CD8-positive, alpha-beta memory T cell (primary cell): ENCODE measurements around the gene SELENOV. TPM values are rescaled to one million over a fixed set of nuclear protein-coding genes. Genes with fewer than 3 reads are reported as not detected.

Experiments used
- CTCF ChIA-PET: fragments of 350-600 bp; sonication (Branson Sonifier 250); formaldehyde crosslinking; loops from one replicate; lab custom pipeline; 2021; ENCODE audit warnings: antibody characterized with exemption; lab: Charles Lee
- POLR2A ChIA-PET: fragments of 350-600 bp; sonication (Branson Sonifier 250); formaldehyde crosslinking; loops from one replicate; lab custom pipeline; 2021; ENCODE audit warnings: antibody characterized with exemption; lab: Charles Lee
- DNase-seq, 5 donors: peaks; one replicate each; pipeline versions ENCODE4 v3.0.0 to v3.0.0-alpha.2; 2020 to 2022; ENCODE audit warnings: mixed read lengths in 1 of 5
- H3K27ac ChIP-seq: one replicate; pipeline ENCODE4 v1.7.0; 2013; ENCODE audit warnings: low read depth, mild to moderate bottlenecking, low read length, moderate library complexity
- H3K27me3 ChIP-seq: 2 replicates; pipeline ENCODE4 v1.7.0; 2013; ENCODE audit warnings: low read length, mild to moderate bottlenecking; ENCODE audit not compliant: insufficient read depth, poor library complexity, severe bottlenecking
- H3K36me3 ChIP-seq: 2 replicates; pipeline ENCODE4 v1.7.0; 2013; ENCODE audit warnings: mild to moderate bottlenecking, low read length, moderate library complexity; ENCODE audit not compliant: insufficient read depth
- H3K4me1 ChIP-seq: 2 replicates; pipeline ENCODE4 v1.7.0; 2013; ENCODE audit warnings: mild to moderate bottlenecking, low read length, moderate library complexity; ENCODE audit not compliant: insufficient read depth
- H3K4me3 ChIP-seq: 2 replicates; pipeline ENCODE4 v1.7.0; 2013; ENCODE audit warnings: mild to moderate bottlenecking, low read length
- H3K9me3 ChIP-seq: 2 replicates; pipeline ENCODE4 v1.7.0; 2013; ENCODE audit warnings: mild to moderate bottlenecking, low read length
- H3K27ac Mint-ChIP-seq, 8 donors: one replicate each; pipeline ENCODE4 v1.8.0; 2020 to 2021; ENCODE audit warnings: mixed read lengths in 8 of 8, mild to moderate bottlenecking in 6 of 8, inconsistent platforms in 3 of 8, moderate library complexity in 3 of 8
- H3K27me3 Mint-ChIP-seq, 2 donors: one replicate each; pipeline ENCODE4 v1.8.0; 2020 to 2021; ENCODE audit warnings: mixed read lengths in 2 of 2, mild to moderate bottlenecking in 1 of 2, moderate library complexity in 1 of 2
- H3K36me3 Mint-ChIP-seq, 3 donors: one replicate each; pipeline ENCODE4 v1.8.0; 2020 to 2021; ENCODE audit warnings: mixed read lengths in 3 of 3, inconsistent platforms in 1 of 3, mild to moderate bottlenecking in 1 of 3
- H3K4me1 Mint-ChIP-seq, 3 donors: one replicate each; pipeline ENCODE4 v1.8.0; 2020 to 2021; ENCODE audit warnings: mixed read lengths in 3 of 3, inconsistent platforms in 1 of 3, mild to moderate bottlenecking in 1 of 3
- H3K4me3 Mint-ChIP-seq, 7 donors: one replicate each; pipeline ENCODE4 v1.8.0; 2020 to 2021; ENCODE audit warnings: mixed read lengths in 7 of 7, mild to moderate bottlenecking in 6 of 7, moderate library complexity in 4 of 7, inconsistent platforms in 2 of 7
- H3K9me3 Mint-ChIP-seq, 5 donors: one replicate each; pipeline ENCODE4 v1.8.0; 2020 to 2022; ENCODE audit warnings: mixed read lengths in 5 of 5, mild to moderate bottlenecking in 3 of 5, moderate library complexity in 2 of 5, inconsistent platforms in 1 of 5
- polyA plus RNA-seq: library from polyadenylated mRNA; unstranded; fragments of 300-500 nt; fragmentation: Illumina TruSeq; gene quantifications from one replicate; pipeline ENCODE4 v1.2.3, GENCODE V29; 2021
- total RNA-seq, 2 experiments: library from RNA; stranded (reverse); gene quantifications; one replicate each; pipeline ENCODE4 v1.2.3, GENCODE V29; 2021

Gene SELENOV
- total and polyA plus RNA-seq, 3 experiments from 2014 or later, result not detected

- CTCF ChIA-PET, result interaction anchor here (0.7 to 1.5 kb wide), 2 partner anchors 35 to 57 kb away, joined by 3 to 8 read pairs; partner anchors contain the start of gene EID2B
- POLR2A ChIA-PET, result no interaction called here
Observed at GRCh38 chr19:39497701-39497995, 17.3 kb upstream of the SELENOV start.

DNA sequence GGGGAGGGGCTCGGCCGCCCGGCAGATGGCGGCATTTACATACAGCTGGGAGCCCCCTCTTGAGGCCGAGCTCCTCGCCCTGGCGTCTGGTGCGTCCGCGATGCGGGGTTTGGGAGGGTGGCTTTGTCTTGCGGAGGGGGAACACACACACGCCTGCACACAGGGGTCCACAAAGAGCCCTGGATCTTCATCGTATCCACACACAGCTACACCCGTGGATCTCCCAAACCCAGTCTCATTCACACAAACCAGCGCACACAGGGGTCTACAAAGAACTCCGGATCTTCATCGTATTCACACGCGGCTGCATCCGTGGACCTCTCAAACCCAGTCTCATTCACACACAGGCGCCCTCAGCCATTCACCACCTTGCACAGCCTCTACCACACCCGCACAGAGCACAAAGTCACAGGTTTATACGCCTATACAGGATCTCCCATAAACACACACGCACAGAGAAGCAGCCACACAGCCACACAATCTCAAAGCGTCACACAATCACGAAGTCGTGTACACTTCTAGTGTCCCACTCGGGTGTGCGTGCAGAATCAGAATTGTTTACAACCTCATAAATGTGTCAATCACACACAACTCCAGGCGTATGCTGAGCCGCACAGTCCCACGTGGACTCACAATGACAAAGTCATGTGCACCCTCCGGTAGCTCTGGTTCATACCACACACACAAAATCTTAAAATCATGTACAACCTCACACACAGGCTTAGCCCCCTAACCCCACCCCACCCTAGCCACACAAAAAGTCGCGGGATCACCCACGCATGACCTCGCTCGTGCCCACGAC lies 16.7 kb upstream of the SELENOV start:
- peaks cover 15 to 25% (median 18%) of the 10 kb centered on the region in 3 donors for H3K4me1 Mint-ChIP-seq
- Histone ChIP-seq H3K9me3 (no peaks in the 10 kb centered on the region), H3K27me3 (peaks cover 25% of the 10 kb centered on the region), H3K4me1 (peaks cover 18% of the 10 kb centered on the region), H3K36me3 (no peaks in the 10 kb centered on the region), H3K27ac (no peak overlapping the region), H3K4me3 (peak overlapping the region; percentile 26)
- POLR2A ChIA-PET, result interaction anchor here (0.5 kb wide), 1 partner anchor 16 kb away, joined by 5 read pairs; no protein-coding TSS in a partner anchor
- H3K27me3 Mint-ChIP-seq, result peaks cover 29 to 45% of the 10 kb centered on the region in 2 donors
- DNase-seq, result no peak
- H3K9me3 Mint-ChIP-seq, result peaks cover 0 to 4% (median 0%) of the 10 kb centered on the region in 5 donors
- H3K36me3 Mint-ChIP-seq, result no peaks in the 10 kb centered on the region
- peak overlapping the region; percentile 25 to 89 (median 59) for H3K4me3 Mint-ChIP-seq
- H3K27ac Mint-ChIP-seq, result peak overlapping the region in 1 of 8 donors; percentile 36
- CTCF ChIA-PET, result interaction anchor here (0.5 to 1.5 kb wide), 3 partner anchors 35 to 80 kb away, joined by 3 to 8 read pairs (median 3); partner anchors contain the start of gene EID2B

More at GRCh38 chr19:39497701-39497995, 17.3 kb upstream of the SELENOV start:
- Histone ChIP-seq H3K9me3 (no peaks in the 10 kb centered on the region), H3K4me1 (peaks cover 15% of the 10 kb centered on the region), H3K4me3 (no peak overlapping the region), H3K27ac (no peak overlapping the region), H3K27me3 (peaks cover 25% of the 10 kb centered on the region), H3K36me3 (no peaks in the 10 kb centered on the region)
- H3K27me3 Mint-ChIP-seq, result peaks cover 28 to 43% of the 10 kb centered on the region in 2 donors
- H3K9me3 Mint-ChIP-seq, result peaks cover 0 to 4% (median 0%) of the 10 kb centered on the region in 5 donors
- peaks cover 13 to 23% (median 18%) of the 10 kb centered on the region in 3 donors for H3K4me1 Mint-ChIP-seq
- peak overlapping the region in 1 of 7 donors; percentile 59 for H3K4me3 Mint-ChIP-seq
- no peak overlapping the region for H3K27ac Mint-ChIP-seq
- no peak for DNase-seq
- H3K36me3 Mint-ChIP-seq, result peaks cover 0 to 2% (median 0%) of the 10 kb centered on the region in 3 donors

- DNase-seq, result no peak
- ChIA-PET POLR2A (interaction anchor here (0.7 kb wide), 1 partner anchor 244 kb away, joined by 4 read pairs; no protein-coding TSS in a partner anchor), CTCF (interaction anchor here (1.0 to 1.5 kb wide), 2 partner anchors 21 to 34 kb away, joined by 3 to 8 read pairs; partner anchors contain the start of gene EID2B)
- Mint-ChIP-seq H3K27me3 (peaks cover 35 to 54% of the 10 kb centered on the region in 2 donors), H3K4me3 (peak within 1 kb of the TSS; percentile 49 to 89 (median 62)), H3K36me3 (no peaks in the 10 kb centered on the region), H3K4me1 (peaks cover 18 to 29% (median 19%) of the 10 kb centered on the region in 3 donors), H3K9me3 (peaks cover 0 to 4% (median 0%) of the 10 kb centered on the region in 5 donors), H3K27ac (peak within 1 kb of the TSS in 2 of 8 donors; percentile 17 to 53)
- Histone ChIP-seq H3K4me1 (peaks cover 21% of the 10 kb centered on the region), H3K9me3 (no peaks in the 10 kb centered on the region), H3K4me3 (peak within 1 kb of the TSS; percentile 26), H3K27me3 (peaks cover 26% of the 10 kb centered on the region), H3K36me3 (no peaks in the 10 kb centered on the region), H3K27ac (no peak within 1 kb of the TSS)
Observed at GRCh38 chr19:39498798-39499642, 15.9 kb upstream of the SELENOV start, which contains the start of gene DLL3. TSS of gene DLL3 (plus strand) at chr19:39498947. CDS start at chr19:39498975, 28 bp downstream.

DNA sequence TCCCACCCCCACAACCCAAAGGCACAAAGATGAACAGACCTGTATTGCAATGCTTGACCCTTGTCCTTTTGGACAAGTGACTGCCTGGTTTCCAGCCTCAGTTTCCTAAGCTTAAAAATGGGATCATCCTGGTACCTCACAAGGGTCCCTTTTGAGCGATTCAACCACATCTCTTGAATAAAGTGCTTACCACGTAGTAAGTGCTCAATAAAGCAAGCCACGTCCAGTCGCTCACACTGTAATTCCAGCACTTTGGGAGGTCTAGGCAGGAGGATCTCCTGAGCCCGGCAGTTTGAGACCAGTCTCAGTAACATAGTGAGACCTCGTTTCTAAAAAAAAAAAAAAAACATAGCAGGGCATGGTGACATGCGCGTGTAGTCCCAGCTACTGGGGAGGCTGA lies 15.0 kb upstream of the SELENOV start:
- Histone ChIP-seq H3K4me3 (no peak overlapping the region), H3K36me3 (no peaks in the 10 kb centered on the region), H3K4me1 (peaks cover 21% of the 10 kb centered on the region), H3K27me3 (peaks cover 31% of the 10 kb centered on the region), H3K9me3 (no peaks in the 10 kb centered on the region), H3K27ac (no peak overlapping the region)
- H3K27me3 Mint-ChIP-seq, result peaks cover 43 to 63% of the 10 kb centered on the region in 2 donors
- H3K4me3 Mint-ChIP-seq, result peak overlapping the region in 6 of 7 donors; percentile 45 to 72 (median 60)
- H3K4me1 Mint-ChIP-seq, result peaks cover 18 to 29% (median 19%) of the 10 kb centered on the region in 3 donors
- H3K9me3 Mint-ChIP-seq, result peaks cover 0 to 4% (median 0%) of the 10 kb centered on the region in 5 donors
- no peak for DNase-seq
- no peak overlapping the region for H3K27ac Mint-ChIP-seq
- ChIA-PET POLR2A (interaction anchor here (0.7 kb wide), 1 partner anchor 245 kb away, joined by 4 read pairs; no protein-coding TSS in a partner anchor), CTCF (interaction anchor here (1.0 to 1.3 kb wide), 2 partner anchors 20 to 26 kb away, joined by 3 to 5 read pairs; no protein-coding TSS in a partner anchor)
- H3K36me3 Mint-ChIP-seq, result no peaks in the 10 kb centered on the region

GRCh38 chr19:39500543-39500942 lies 14.4 kb upstream of the SELENOV start:
- Mint-ChIP-seq H3K4me1 (peaks cover 18 to 29% (median 20%) of the 10 kb centered on the region in 3 donors), H3K27me3 (peaks cover 45 to 66% of the 10 kb centered on the region in 2 donors), H3K27ac (peak overlapping the region in 1 of 8 donors; percentile 19), H3K36me3 (no peaks in the 10 kb centered on the region), H3K4me3 (peak overlapping the region in 1 of 7 donors; percentile 17), H3K9me3 (peaks cover 0 to 4% (median 0%) of the 10 kb centered on the region in 5 donors)
- no peak for DNase-seq
- Histone ChIP-seq H3K27me3 (peaks cover 31% of the 10 kb centered on the region), H3K36me3 (no peaks in the 10 kb centered on the region), H3K27ac (no peak overlapping the region), H3K4me1 (peaks cover 21% of the 10 kb centered on the region), H3K4me3 (no peak overlapping the region), H3K9me3 (no peaks in the 10 kb centered on the region)
- ChIA-PET CTCF (interaction anchor here (1.3 kb wide), 1 partner anchor 26 kb away, joined by 5 read pairs; no protein-coding TSS in a partner anchor), POLR2A (interaction anchor here (0.6 kb wide), 1 partner anchor 56 kb away, joined by 3 read pairs; no protein-coding TSS in a partner anchor)

- no peak for DNase-seq
- no peak overlapping the region for H3K4me3 ChIP-seq
- H3K4me1 ChIP-seq, result peaks cover 21% of the 10 kb centered on the region
- ChIA-PET CTCF (interaction anchor here (0.6 to 1.3 kb wide), 2 partner anchors 13 to 27 kb away, joined by 3 to 5 read pairs; no protein-coding TSS in a partner anchor), POLR2A (no interaction called here)
- Mint-ChIP-seq H3K4me1 (peaks cover 21 to 31% (median 22%) of the 10 kb centered on the region in 3 donors), H3K4me3 (no peak overlapping the region), H3K9me3 (peaks cover 0 to 4% (median 0%) of the 10 kb centered on the region in 5 donors), H3K36me3 (no peaks in the 10 kb centered on the region), H3K27me3 (peaks cover 48 to 65% of the 10 kb centered on the region in 2 donors), H3K27ac (no peak overlapping the region)
- no peak overlapping the region for H3K27ac ChIP-seq
- H3K27me3 ChIP-seq, result peaks cover 31% of the 10 kb centered on the region
- no peaks in the 10 kb centered on the region for H3K9me3 ChIP-seq
- H3K36me3 ChIP-seq, result no peaks in the 10 kb centered on the region
Observed at GRCh38 chr19:39501340-39501739, 13.6 kb upstream of the SELENOV start.
